HepG2 (cell line): ENCODE results near the gene SND1. TPM values are rescaled to one million over a fixed set of nuclear protein-coding genes. Genes with fewer than 3 reads are reported as not detected.

Experiments
- ATAC-seq: fragments of 200-7000 bp; cut with Tn5 transposase; 3 replicates; pipeline ENCODE4 v1.9.1; 2020; ENCODE audit warnings: mild to moderate bottlenecking, moderate library complexity
- BruUV-seq: library from RNA; stranded (reverse); fragments of 400-500 nt; replicated peaks from 2 replicates; lab custom pipeline; 2021; lab: Mats Ljungman, UMichigan
- CTCF ChIA-PET: fragments of 300-600 bp; formaldehyde crosslinking; extraction: SDS; loops from one replicate; lab custom pipeline; 2021; ENCODE audit warnings: low total read pairs, inconsistent platforms, low intra/inter-chr PET ratio; lab: Yijun Ruan, JAX
- POLR2A ChIA-PET: fragments of 350-600 bp; sonication (Branson Sonifier 250); formaldehyde crosslinking; loops from one replicate; lab custom pipeline; 2020; ENCODE audit warnings: antibody characterized with exemption, inconsistent platforms; lab: Yijun Ruan, JAX
- DNase-seq: peaks from one replicate; pipeline ENCODE4 v3.0.0-alpha.2; 2015; ENCODE audit warnings: low spot score
- FAIRE-seq: peaks from 3 replicates; lab custom pipeline; 2011; peaks lifted over from hg19 to GRCh38; lab: Jason Lieb, UNC
- H2AFZ ChIP-seq: one replicate; pipeline ENCODE4 v1.6.1; 2011; ENCODE audit warnings: low read length, inconsistent platforms
- H3K27ac ChIP-seq: fragments of 300-600 bp; 3 replicates; pipeline ENCODE4 v1.8.0; 2011; ENCODE audit warnings: mixed run types, mild to moderate bottlenecking, mixed read lengths, low read length, inconsistent platforms; ENCODE audit not compliant: insufficient read depth; ENCODE audit errors: extremely low read length
- H3K27me3 ChIP-seq, 2 experiments: fragments of 200-600 bp in 1 of 2; 2 replicates in 1 of 2; 3 replicates in 1 of 2; pipeline versions ENCODE4 v1.6.0 to v1.8.0; 2011; ENCODE audit warnings: low read length in 2 of 2, mild to moderate bottlenecking in 2 of 2, moderate library complexity in 2 of 2, inconsistent platforms in 1 of 2; ENCODE audit not compliant: insufficient read depth in 2 of 2, control insufficient read depth in 1 of 2
- H3K36me3 ChIP-seq, 2 experiments: fragments of 200-600 bp in 1 of 2; replicated peaks in 1 of 2; 2 replicates in 1 of 2; 3 replicates in 1 of 2; pipeline versions ENCODE4 v1.5.1 to v1.8.0; 2011; ENCODE audit warnings: low read length in 2 of 2, inconsistent platforms in 1 of 2; ENCODE audit not compliant: insufficient read depth in 2 of 2, control insufficient read depth in 1 of 2
- H3K4me1 ChIP-seq: 2 replicates; pipeline ENCODE4 v1.5.1; 2012; ENCODE audit warnings: low read length, inconsistent platforms; ENCODE audit not compliant: insufficient read depth
- H3K4me2 ChIP-seq: 2 replicates; pipeline ENCODE4 v1.6.0; 2011; ENCODE audit warnings: low read depth, low read length, inconsistent platforms
- H3K4me3 ChIP-seq, 3 experiments: fragments of 200-600 bp in 1 of 3; sonication (generic), shearing (Covaris generic) in 1 of 3; replicated peaks in 1 of 3; 2 replicates each; pipeline ENCODE4 v1.5.1; 2011 to 2016; ENCODE audit warnings: low read length in 3 of 3, inconsistent platforms in 2 of 3, low read depth in 2 of 3, mild to moderate bottlenecking in 2 of 3, control low read depth in 1 of 3, mixed read lengths in 1 of 3; ENCODE audit not compliant: insufficient read depth in 1 of 3
- H3K79me2 ChIP-seq: one replicate; pipeline ENCODE4 v1.6.1; 2011; ENCODE audit warnings: low read length, inconsistent platforms; ENCODE audit not compliant: insufficient read depth
- H3K9ac ChIP-seq: 2 replicates; pipeline ENCODE4 v1.6.0; 2011; ENCODE audit warnings: mild to moderate bottlenecking, low read depth, low read length, inconsistent platforms; ENCODE audit not compliant: insufficient read depth
- H3K9me3 ChIP-seq: 2 replicates; pipeline ENCODE4 v1.5.1; 2012; ENCODE audit warnings: mild to moderate bottlenecking, low read length
- H4K20me1 ChIP-seq: 2 replicates; pipeline ENCODE4 v1.6.0; 2011; ENCODE audit warnings: inconsistent platforms, mild to moderate bottlenecking, low read length, moderate library complexity; ENCODE audit not compliant: insufficient read depth
- FOSL2 ChIP-seq: sonication (generic); formaldehyde crosslinking; IDR thresholded peaks from 2 replicates; pipeline ENCODE4 v1.4.0; 2020; ENCODE audit warnings: missing genetic modification reagents
- GABPA ChIP-seq, 2 experiments: IDR thresholded peaks; 2 replicates each; pipeline ENCODE4 v1.6.1; 2011 to 2016; ENCODE audit warnings: low read depth in 2 of 2, low read length in 1 of 2, missing biosample characterization in 1 of 2, missing genetic modification characterization in 1 of 2
- RARA ChIP-seq: IDR thresholded peaks from 2 replicates; pipeline ENCODE4 v1.6.1; 2016; ENCODE audit warnings: missing genetic modification reagents, missing compliant biosample characterization
- RBM22 ChIP-seq: fragments of 200-400 bp; formaldehyde crosslinking; optimal IDR thresholded peaks from 2 replicates; pipeline ENCODE3; 2017; ENCODE audit warnings: mild to moderate bottlenecking, low read length, moderate library complexity
- SATB2 ChIP-seq: sonication (generic); formaldehyde crosslinking; IDR thresholded peaks from 2 replicates; pipeline ENCODE4 v1.5.0; 2020; ENCODE audit warnings: missing genetic modification reagents
- TBX2 ChIP-seq: sonication (generic); formaldehyde crosslinking; IDR thresholded peaks from 2 replicates; pipeline ENCODE4 v1.5.0; 2020; ENCODE audit warnings: missing genetic modification reagents, mild to moderate bottlenecking, borderline replicate concordance
- ZNF143 ChIP-seq: sonication (generic); formaldehyde crosslinking; IDR thresholded peaks from 2 replicates; pipeline ENCODE4 v1.4.0; 2020; ENCODE audit warnings: missing genetic modification reagents
- ZNF180 ChIP-seq: sonication (generic); formaldehyde crosslinking; IDR thresholded peaks from 2 replicates; pipeline ENCODE4 v1.4.0; 2020; ENCODE audit warnings: low read depth, missing genetic modification reagents, borderline replicate concordance
- ZNF337 ChIP-seq: sonication (generic); formaldehyde crosslinking; IDR thresholded peaks from 2 replicates; pipeline ENCODE4 v1.5.1; 2020; ENCODE audit warnings: missing genetic modification reagents, low read depth, mild to moderate bottlenecking, borderline replicate concordance
- ZNF564 ChIP-seq: sonication (generic); formaldehyde crosslinking; IDR thresholded peaks from 2 replicates; pipeline ENCODE4 v1.8.1; 2023; ENCODE audit warnings: mild to moderate bottlenecking, missing genetic modification reagents
- ZNF674 ChIP-seq: sonication (generic); formaldehyde crosslinking; IDR thresholded peaks from 2 replicates; pipeline ENCODE4 v1.5.0; 2020; ENCODE audit warnings: low read depth, mild to moderate bottlenecking, missing genetic modification reagents
- ZSCAN21 ChIP-seq: sonication (generic); formaldehyde crosslinking; IDR thresholded peaks from 2 replicates; pipeline ENCODE4 v1.8.0; 2022; ENCODE audit warnings: mild to moderate bottlenecking, missing genetic modification reagents, moderate library complexity, borderline replicate concordance
- WGBS: methylation state at CpG from one replicate; pipeline ENCODE4 v1.1.6; 2017; ENCODE audit warnings: low lambda C conversion rate; 5-methylcytosine and 5-hydroxymethylcytosine counted together
- in situ Hi-C: cut with HindIII; loops from 2 replicates; pipeline ENCODE4 v1.10.0; 2017; ENCODE audit warnings: low pct_unique_long_range_greater_than_20kb; ENCODE audit not compliant: extremely low pct_ligation_motif_present
- intact Hi-C: fragments of 100-400 bp; cut with micrococcal nuclease; formaldehyde crosslinking; loops from one replicate; pipeline ENCODE4 v1.10.0; 2022; ENCODE audit not compliant: unreplicated experiment
- polyA plus RNA-seq, 8 experiments: library from polyadenylated mRNA; depleted of rRNA in 3 of 8; stranded (reverse) in 7 of 8; unstranded in 1 of 8; fragments of >200 nt; fragmentation: Illumina TruSeq in 4 of 8; extraction: Trizol in 4 of 8; gene quantifications; 2 replicates each; pipeline versions ENCODE4 v1.2.1 to v1.2.3, GENCODE V29; 2011 to 2016; ENCODE audit warnings: low read depth in 4 of 8, missing spikeins in 1 of 8, mixed read lengths in 1 of 8; ENCODE audit not compliant: insufficient read depth in 1 of 8
- total RNA-seq, 5 experiments: library from RNA; depleted of rRNA; stranded (reverse); fragments of >200 nt; fragmentation: Illumina TruSeq; extraction: Trizol; gene quantifications; 2 replicates each; pipeline ENCODE4 v1.2.3, GENCODE V29; 2016; ENCODE audit warnings: low read depth in 1 of 5
- TF ChIP-seq, protein P1 (sequence below): sonication (generic); formaldehyde crosslinking; IDR thresholded peaks from 2 replicates; pipeline ENCODE4 v1.4.0; 2020; ENCODE audit warnings: missing genetic modification reagents

The SND1 gene
- total and polyA plus RNA-seq, 2 of the 13 experiments (the other 11 are each of a cell fraction or from before 2014, with no cell fraction given), result 110 to 182 TPM

DNA sequence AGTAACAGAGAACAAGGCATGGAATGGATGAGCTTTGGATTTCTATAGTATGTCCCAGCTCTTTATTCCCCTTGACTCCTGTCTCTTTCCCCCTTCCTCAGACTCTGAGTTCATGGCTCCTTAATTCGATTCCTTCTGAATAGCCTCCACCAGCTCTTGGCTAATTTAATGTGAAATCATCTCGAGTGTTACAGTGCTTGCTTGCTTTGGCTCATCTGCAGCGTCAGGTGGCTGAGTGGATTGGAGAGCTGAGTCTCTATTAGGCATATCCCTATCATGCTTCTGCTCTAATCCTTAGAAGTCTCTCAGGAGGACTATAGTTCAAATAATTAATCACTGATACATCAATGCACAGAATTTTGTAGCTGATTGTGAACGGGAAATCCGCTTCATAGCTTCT is 244.7 kb downstream of the SND1 start:
- in situ Hi-C loops, result no loop called here
- Histone ChIP-seq H4K20me1 (peaks cover 4% of the 10 kb centered on the region; the same call in 1 of the 2 replicates), H3K9me3 (no peaks in the 10 kb centered on the region)
- TF ChIP-seq GABPA (IDR thresholded peaks at IDR 0.05; ENCODE audit: low read depth, low read length), result no peak
- no peak for TF ChIP-seq GABPA (CRISPR knock-in tag; IDR thresholded peaks at IDR 0.05; ENCODE audit: low read depth)
- no peak for TF ChIP-seq FOSL2 (CRISPR knock-in tag)
- TF ChIP-seq ZNF143, result no peak
- TF ChIP-seq RBM22, result peak; percentile 61
- TF ChIP-seq, all 625 proteins: peak for 1
- Histone ChIP-seq H3K4me2 (no peak overlapping the region), H2AFZ (no peak overlapping the region), H3K27ac (no peak overlapping the region), H3K4me1 (peaks cover 26% of the 10 kb centered on the region), H3K4me3 (no peak overlapping the region), H3K27me3 (no peaks in the 10 kb centered on the region), H3K9ac (no peak overlapping the region), H3K79me2 (peaks cover 10% of the 10 kb centered on the region), H3K36me3 (peaks cover 14 to 59% of the 10 kb centered on the region in 2 experiments; a peak in 4 of 5 replicates)
- intact Hi-C loops, result no loop called here
- ChIA-PET CTCF (no interaction called here), POLR2A (no interaction called here)
- DNase-seq (no peak), FAIRE-seq (no peak), ATAC-seq (no peak)
- 92% methylated on average over 5 of the region's 5 CpGs for WGBS
- no TSS peak for BruUV-seq

DNA sequence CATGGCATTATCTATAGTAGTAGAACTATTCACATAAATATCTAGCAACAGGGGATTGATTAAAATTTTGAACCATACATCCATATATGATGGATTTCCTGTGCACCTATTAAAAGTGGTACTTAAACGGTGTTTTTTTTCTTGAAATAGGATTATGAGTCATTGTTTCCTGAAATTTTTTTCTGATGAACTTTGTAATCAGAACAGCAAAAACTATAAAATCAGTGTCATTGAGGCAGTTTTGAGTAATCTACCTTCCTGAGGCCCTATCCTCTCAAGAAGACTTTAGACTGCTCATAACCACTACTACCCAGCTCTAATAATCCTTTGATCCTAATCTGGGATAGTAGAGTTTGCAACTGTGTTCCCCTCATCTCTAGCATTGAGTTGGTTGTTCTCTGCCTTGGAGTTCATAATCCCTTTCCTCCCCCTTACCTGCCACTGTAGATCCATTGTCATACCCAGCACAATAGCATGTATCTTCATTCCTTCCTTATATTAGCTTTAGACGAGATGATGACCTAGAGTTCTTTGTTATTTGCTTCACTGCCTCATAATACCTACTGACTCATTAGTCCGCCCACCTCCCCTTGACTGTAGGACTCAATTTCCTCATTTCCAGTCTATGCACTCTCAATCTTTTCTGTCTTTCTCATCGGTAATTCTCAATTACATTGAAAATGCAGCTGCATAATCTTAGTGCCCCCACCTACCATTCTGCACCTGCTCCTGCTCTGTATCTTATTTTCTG is 245.9 kb downstream of the SND1 start:
- WGBS, result 94% methylated on average over 4 of the region's 4 CpGs
- in situ Hi-C loops, result no loop called here
- no peak for ATAC-seq
- TF ChIP-seq RARA (CRISPR knock-in tag), result no peak
- no peak for TF ChIP-seq ZNF674 (CRISPR knock-in tag)
- TF ChIP-seq ZSCAN21 (CRISPR knock-in tag), result no peak
- TF ChIP-seq TBX2 (CRISPR knock-in tag), result no peak
- TF ChIP-seq ZNF337, result no peak
- TF ChIP-seq ZNF564, result no peak
- TF ChIP-seq ZNF180, result no peak
- no peak for TF ChIP-seq SATB2
- TF ChIP-seq, protein P1, sequence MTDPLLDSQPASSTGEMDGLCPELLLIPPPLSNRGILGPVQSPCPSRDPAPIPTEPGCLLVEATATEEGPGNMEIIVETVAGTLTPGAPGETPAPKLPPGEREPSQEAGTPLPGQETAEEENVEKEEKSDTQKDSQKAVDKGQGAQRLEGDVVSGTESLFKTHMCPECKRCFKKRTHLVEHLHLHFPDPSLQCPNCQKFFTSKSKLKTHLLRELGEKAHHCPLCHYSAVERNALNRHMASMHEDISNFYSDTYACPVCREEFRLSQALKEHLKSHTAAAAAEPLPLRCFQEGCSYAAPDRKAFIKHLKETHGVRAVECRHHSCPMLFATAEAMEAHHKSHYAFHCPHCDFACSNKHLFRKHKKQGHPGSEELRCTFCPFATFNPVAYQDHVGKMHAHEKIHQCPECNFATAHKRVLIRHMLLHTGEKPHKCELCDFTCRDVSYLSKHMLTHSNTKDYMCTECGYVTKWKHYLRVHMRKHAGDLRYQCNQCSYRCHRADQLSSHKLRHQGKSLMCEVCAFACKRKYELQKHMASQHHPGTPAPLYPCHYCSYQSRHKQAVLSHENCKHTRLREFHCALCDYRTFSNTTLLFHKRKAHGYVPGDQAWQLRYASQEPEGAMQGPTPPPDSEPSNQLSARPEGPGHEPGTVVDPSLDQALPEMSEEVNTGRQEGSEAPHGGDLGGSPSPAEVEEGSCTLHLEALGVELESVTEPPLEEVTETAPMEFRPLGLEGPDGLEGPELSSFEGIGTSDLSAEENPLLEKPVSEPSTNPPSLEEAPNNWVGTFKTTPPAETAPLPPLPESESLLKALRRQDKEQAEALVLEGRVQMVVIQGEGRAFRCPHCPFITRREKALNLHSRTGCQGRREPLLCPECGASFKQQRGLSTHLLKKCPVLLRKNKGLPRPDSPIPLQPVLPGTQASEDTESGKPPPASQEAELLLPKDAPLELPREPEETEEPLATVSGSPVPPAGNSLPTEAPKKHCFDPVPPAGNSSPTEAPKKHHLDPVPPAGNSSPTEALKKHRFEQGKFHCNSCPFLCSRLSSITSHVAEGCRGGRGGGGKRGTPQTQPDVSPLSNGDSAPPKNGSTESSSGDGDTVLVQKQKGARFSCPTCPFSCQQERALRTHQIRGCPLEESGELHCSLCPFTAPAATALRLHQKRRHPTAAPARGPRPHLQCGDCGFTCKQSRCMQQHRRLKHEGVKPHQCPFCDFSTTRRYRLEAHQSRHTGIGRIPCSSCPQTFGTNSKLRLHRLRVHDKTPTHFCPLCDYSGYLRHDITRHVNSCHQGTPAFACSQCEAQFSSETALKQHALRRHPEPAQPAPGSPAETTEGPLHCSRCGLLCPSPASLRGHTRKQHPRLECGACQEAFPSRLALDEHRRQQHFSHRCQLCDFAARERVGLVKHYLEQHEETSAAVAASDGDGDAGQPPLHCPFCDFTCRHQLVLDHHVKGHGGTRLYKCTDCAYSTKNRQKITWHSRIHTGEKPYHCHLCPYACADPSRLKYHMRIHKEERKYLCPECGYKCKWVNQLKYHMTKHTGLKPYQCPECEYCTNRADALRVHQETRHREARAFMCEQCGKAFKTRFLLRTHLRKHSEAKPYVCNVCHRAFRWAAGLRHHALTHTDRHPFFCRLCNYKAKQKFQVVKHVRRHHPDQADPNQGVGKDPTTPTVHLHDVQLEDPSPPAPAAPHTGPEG, result no peak

More for the DNA sequence above, 245.9 kb downstream of the SND1 start:
- H2AFZ ChIP-seq, result no peak overlapping the region
- H3K27me3 ChIP-seq, result no peaks in the 10 kb centered on the region
- intact Hi-C loops, result no loop called here
- H3K9me3 ChIP-seq, result no peaks in the 10 kb centered on the region
- no TSS peak for BruUV-seq
- no peak overlapping the region for H3K9ac ChIP-seq
- FAIRE-seq, result no peak
- POLR2A ChIA-PET, result no interaction called here
- H3K4me1 ChIP-seq, result peaks cover 26% of the 10 kb centered on the region
- CTCF ChIA-PET, result no interaction called here
- H3K4me3 ChIP-seq, result no peak overlapping the region
- peaks cover 10% of the 10 kb centered on the region for H3K79me2 ChIP-seq
- no peak overlapping the region for H3K27ac ChIP-seq
- peaks cover 10% of the 10 kb centered on the region for H4K20me1 ChIP-seq
- no peak overlapping the region for H3K4me2 ChIP-seq
- peaks cover 10 to 47% of the 10 kb centered on the region in 2 experiments; a peak in 4 of 5 replicates for H3K36me3 ChIP-seq
- DNase-seq, result no peak
